K562 (cell line): ENCODE results near the gene GBF1. TPM values are rescaled to one million over a fixed set of nuclear protein-coding genes. Genes with fewer than 3 reads are reported as not detected.

Source experiments
- BRCA1 ChIP-seq, 2 experiments: fragments of 450-650 bp in 1 of 2; sonication (generic) in 1 of 2; formaldehyde crosslinking in 1 of 2; IDR thresholded peaks; 2 replicates each; pipeline versions ENCODE4 v1.5.0 to v1.6.1; 2017 to 2020; ENCODE audit warnings: mild to moderate bottlenecking in 1 of 2, missing genetic modification reagents in 1 of 2
- FOXP1 ChIP-seq: sonication (generic); formaldehyde crosslinking; IDR thresholded peaks from 2 replicates; pipeline ENCODE4 v1.8.0; 2022; ENCODE audit warnings: mild to moderate bottlenecking, missing genetic modification reagents
- GATAD2A ChIP-seq: fragments of 450-650 bp; IDR thresholded peaks from 2 replicates; pipeline ENCODE4 v1.6.1; 2017
- HDAC1 ChIP-seq, 2 experiments: fragments of 450-650 bp; IDR thresholded peaks; 2 replicates each; pipeline ENCODE4 v1.6.1; 2016 to 2017; ENCODE audit warnings: inconsistent platforms in 1 of 2, mild to moderate bottlenecking in 1 of 2, moderate library complexity in 1 of 2
- HMG20A ChIP-seq: fragments of 450-650 bp; formaldehyde crosslinking; conservative IDR thresholded peaks from 2 replicates; pipeline ENCODE4 v1.4.0; 2020; ENCODE audit warnings: mild to moderate bottlenecking, mixed read lengths
- SAP30 ChIP-seq: fragments of 200-600 bp; sonication (generic); IDR thresholded peaks from 2 replicates; pipeline ENCODE4 v1.6.1; 2012; ENCODE audit warnings: borderline replicate concordance, low read depth, mild to moderate bottlenecking, moderate library complexity, low read length, control low read depth, inconsistent platforms; ENCODE audit not compliant: insufficient read depth, poor library complexity, severe bottlenecking
- SMARCA5 ChIP-seq: fragments of 450-650 bp; IDR thresholded peaks from 2 replicates; pipeline ENCODE4 v1.6.1; 2016
- SOX6 ChIP-seq: fragments of 450-650 bp; IDR thresholded peaks from 2 replicates; pipeline ENCODE4 v1.6.1; 2014; ENCODE audit warnings: mild to moderate bottlenecking
- SRSF9 ChIP-seq: fragments of 200-400 bp; formaldehyde crosslinking; IDR thresholded peaks from 2 replicates; pipeline ENCODE4 v1.6.1; 2017; ENCODE audit warnings: low read depth, low read length, borderline replicate concordance
- TAF1 ChIP-seq: IDR thresholded peaks from 2 replicates; pipeline ENCODE4 v1.6.1; 2011; ENCODE audit warnings: mild to moderate bottlenecking, low read length, moderate library complexity; ENCODE audit not compliant: insufficient read depth, control insufficient read depth, severe bottlenecking; ENCODE audit errors: extremely low read depth
- TBP ChIP-seq: optimal IDR thresholded peaks from 2 replicates; pipeline ENCODE3; 2011; ENCODE audit warnings: low read depth, low read length, improper control_type of control experiment
- ZNF143 ChIP-seq: sonication (generic); formaldehyde crosslinking; IDR thresholded peaks from 2 replicates; pipeline ENCODE4 v1.9.0; 2022; ENCODE audit warnings: mild to moderate bottlenecking, missing genetic modification reagents
- ZNF764 ChIP-seq: fragments of 250-450 bp; sonication (Bioruptor Pico); IDR thresholded peaks from 2 replicates; pipeline ENCODE4 v1.4.0; 2020; ENCODE audit warnings: low read depth, mild to moderate bottlenecking, moderate library complexity
- polyA plus RNA-seq, 8 experiments: library from polyadenylated mRNA; depleted of rRNA in 4 of 8; stranded (reverse) in 5 of 8; unstranded in 3 of 8; fragments of >200 nt; fragmentation: Nextera tagmentation in 2 of 8; fragmentation: Illumina TruSeq in 1 of 8; extraction: Ambion mirVana in 2 of 8; extraction: Trizol in 1 of 8; gene quantifications; 2 replicates each; pipeline versions ENCODE4 v1.2.1 to v1.2.3, GENCODE V29; 2011 to 2014; ENCODE audit warnings: inconsistent platforms in 1 of 8, missing spikeins in 1 of 8
- total RNA-seq, 7 experiments: library from RNA; depleted of rRNA in 6 of 7; stranded (reverse); fragments of >200 nt in 6 of 7; fragmentation: Illumina TruSeq in 2 of 7; extraction: Trizol in 2 of 7; gene quantifications; 2 replicates each; pipeline versions ENCODE4 v1.2.1 to v1.2.3, GENCODE V29; 2011 to 2021; ENCODE audit warnings: low replicate concordance in 1 of 7
- TF ChIP-seq, protein P1 (sequence below), 3 experiments: IDR thresholded peaks in 2 of 3; conservative IDR thresholded peaks in 1 of 3; 2 replicates each; pipeline ENCODE4 v1.5.1; 2011 to 2012; ENCODE audit warnings: low read length in 3 of 3, mild to moderate bottlenecking in 3 of 3, control low read depth in 2 of 3, improper control_type of control experiment in 1 of 3, inconsistent platforms in 1 of 3, low read depth in 1 of 3, mixed read lengths in 1 of 3, moderate library complexity in 1 of 3; ENCODE audit not compliant: insufficient read depth in 2 of 3
- TF ChIP-seq, protein P2 (sequence below): fragments of 450-650 bp; IDR thresholded peaks from 2 replicates; pipeline ENCODE4 v1.6.1; 2016; ENCODE audit warnings: mild to moderate bottlenecking, moderate library complexity

Gene GBF1
- total and polyA plus RNA-seq, 9 of the 15 experiments (the other 6 are each of a cell fraction or from before 2014, with no cell fraction given): 0.69 to 28.0 (median 10.3) TPM

- TF ChIP-seq, protein P1, sequence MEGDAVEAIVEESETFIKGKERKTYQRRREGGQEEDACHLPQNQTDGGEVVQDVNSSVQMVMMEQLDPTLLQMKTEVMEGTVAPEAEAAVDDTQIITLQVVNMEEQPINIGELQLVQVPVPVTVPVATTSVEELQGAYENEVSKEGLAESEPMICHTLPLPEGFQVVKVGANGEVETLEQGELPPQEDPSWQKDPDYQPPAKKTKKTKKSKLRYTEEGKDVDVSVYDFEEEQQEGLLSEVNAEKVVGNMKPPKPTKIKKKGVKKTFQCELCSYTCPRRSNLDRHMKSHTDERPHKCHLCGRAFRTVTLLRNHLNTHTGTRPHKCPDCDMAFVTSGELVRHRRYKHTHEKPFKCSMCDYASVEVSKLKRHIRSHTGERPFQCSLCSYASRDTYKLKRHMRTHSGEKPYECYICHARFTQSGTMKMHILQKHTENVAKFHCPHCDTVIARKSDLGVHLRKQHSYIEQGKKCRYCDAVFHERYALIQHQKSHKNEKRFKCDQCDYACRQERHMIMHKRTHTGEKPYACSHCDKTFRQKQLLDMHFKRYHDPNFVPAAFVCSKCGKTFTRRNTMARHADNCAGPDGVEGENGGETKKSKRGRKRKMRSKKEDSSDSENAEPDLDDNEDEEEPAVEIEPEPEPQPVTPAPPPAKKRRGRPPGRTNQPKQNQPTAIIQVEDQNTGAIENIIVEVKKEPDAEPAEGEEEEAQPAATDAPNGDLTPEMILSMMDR (IDR thresholded peaks at IDR 0.05 in 2 of 3, conservative IDR thresholded peaks at IDR 0.05 in 1 of 3; ENCODE audit: insufficient read depth in 2 of 3, low read depth in 1 of 3, low read length in 3 of 3): no peak
- TF ChIP-seq ZNF764 (CRISPR knock-in tag) (no peak), FOXP1 (CRISPR knock-in tag) (no peak), TAF1 (no peak), HMG20A (no peak), GATAD2A (no peak), BRCA1 (IDR thresholded peaks at IDR 0.05) (no peak), BRCA1 (CRISPR knock-in tag; IDR thresholded peaks at IDR 0.05) (no peak), ZNF143 (no peak), SRSF9 (no peak), TBP (peak; percentile 31), SOX6 (no peak), SMARCA5 (no peak), HDAC1 (IDR thresholded peaks at IDR 0.05) (0 out of 4 replicates have a peak, but pooled peaks of 1 of the 2 experiments have one; percentile 11), SAP30 (peak; percentile 25)
- TF ChIP-seq, protein P2, sequence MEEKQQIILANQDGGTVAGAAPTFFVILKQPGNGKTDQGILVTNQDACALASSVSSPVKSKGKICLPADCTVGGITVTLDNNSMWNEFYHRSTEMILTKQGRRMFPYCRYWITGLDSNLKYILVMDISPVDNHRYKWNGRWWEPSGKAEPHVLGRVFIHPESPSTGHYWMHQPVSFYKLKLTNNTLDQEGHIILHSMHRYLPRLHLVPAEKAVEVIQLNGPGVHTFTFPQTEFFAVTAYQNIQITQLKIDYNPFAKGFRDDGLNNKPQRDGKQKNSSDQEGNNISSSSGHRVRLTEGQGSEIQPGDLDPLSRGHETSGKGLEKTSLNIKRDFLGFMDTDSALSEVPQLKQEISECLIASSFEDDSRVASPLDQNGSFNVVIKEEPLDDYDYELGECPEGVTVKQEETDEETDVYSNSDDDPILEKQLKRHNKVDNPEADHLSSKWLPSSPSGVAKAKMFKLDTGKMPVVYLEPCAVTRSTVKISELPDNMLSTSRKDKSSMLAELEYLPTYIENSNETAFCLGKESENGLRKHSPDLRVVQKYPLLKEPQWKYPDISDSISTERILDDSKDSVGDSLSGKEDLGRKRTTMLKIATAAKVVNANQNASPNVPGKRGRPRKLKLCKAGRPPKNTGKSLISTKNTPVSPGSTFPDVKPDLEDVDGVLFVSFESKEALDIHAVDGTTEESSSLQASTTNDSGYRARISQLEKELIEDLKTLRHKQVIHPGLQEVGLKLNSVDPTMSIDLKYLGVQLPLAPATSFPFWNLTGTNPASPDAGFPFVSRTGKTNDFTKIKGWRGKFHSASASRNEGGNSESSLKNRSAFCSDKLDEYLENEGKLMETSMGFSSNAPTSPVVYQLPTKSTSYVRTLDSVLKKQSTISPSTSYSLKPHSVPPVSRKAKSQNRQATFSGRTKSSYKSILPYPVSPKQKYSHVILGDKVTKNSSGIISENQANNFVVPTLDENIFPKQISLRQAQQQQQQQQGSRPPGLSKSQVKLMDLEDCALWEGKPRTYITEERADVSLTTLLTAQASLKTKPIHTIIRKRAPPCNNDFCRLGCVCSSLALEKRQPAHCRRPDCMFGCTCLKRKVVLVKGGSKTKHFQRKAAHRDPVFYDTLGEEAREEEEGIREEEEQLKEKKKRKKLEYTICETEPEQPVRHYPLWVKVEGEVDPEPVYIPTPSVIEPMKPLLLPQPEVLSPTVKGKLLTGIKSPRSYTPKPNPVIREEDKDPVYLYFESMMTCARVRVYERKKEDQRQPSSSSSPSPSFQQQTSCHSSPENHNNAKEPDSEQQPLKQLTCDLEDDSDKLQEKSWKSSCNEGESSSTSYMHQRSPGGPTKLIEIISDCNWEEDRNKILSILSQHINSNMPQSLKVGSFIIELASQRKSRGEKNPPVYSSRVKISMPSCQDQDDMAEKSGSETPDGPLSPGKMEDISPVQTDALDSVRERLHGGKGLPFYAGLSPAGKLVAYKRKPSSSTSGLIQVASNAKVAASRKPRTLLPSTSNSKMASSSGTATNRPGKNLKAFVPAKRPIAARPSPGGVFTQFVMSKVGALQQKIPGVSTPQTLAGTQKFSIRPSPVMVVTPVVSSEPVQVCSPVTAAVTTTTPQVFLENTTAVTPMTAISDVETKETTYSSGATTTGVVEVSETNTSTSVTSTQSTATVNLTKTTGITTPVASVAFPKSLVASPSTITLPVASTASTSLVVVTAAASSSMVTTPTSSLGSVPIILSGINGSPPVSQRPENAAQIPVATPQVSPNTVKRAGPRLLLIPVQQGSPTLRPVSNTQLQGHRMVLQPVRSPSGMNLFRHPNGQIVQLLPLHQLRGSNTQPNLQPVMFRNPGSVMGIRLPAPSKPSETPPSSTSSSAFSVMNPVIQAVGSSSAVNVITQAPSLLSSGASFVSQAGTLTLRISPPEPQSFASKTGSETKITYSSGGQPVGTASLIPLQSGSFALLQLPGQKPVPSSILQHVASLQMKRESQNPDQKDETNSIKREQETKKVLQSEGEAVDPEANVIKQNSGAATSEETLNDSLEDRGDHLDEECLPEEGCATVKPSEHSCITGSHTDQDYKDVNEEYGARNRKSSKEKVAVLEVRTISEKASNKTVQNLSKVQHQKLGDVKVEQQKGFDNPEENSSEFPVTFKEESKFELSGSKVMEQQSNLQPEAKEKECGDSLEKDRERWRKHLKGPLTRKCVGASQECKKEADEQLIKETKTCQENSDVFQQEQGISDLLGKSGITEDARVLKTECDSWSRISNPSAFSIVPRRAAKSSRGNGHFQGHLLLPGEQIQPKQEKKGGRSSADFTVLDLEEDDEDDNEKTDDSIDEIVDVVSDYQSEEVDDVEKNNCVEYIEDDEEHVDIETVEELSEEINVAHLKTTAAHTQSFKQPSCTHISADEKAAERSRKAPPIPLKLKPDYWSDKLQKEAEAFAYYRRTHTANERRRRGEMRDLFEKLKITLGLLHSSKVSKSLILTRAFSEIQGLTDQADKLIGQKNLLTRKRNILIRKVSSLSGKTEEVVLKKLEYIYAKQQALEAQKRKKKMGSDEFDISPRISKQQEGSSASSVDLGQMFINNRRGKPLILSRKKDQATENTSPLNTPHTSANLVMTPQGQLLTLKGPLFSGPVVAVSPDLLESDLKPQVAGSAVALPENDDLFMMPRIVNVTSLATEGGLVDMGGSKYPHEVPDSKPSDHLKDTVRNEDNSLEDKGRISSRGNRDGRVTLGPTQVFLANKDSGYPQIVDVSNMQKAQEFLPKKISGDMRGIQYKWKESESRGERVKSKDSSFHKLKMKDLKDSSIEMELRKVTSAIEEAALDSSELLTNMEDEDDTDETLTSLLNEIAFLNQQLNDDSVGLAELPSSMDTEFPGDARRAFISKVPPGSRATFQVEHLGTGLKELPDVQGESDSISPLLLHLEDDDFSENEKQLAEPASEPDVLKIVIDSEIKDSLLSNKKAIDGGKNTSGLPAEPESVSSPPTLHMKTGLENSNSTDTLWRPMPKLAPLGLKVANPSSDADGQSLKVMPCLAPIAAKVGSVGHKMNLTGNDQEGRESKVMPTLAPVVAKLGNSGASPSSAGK: peak; percentile 39; the same call in 1 of the 2 replicates
These were observed 186.3 kb downstream of the GBF1 start (continued) for GRCh38 chr10:102431452-102432124.
